Esophagus squamous epithelium (tissue), 4 donors: ENCODE data around the gene TADA3.

Experiments used
- CTCF ChIP-seq, 6 experiments: fragments of 450-650 bp in 4 of 6; fragments of 200-600 bp in 2 of 6; sonication (generic) in 2 of 6; IDR thresholded peaks; one replicate each; pipeline ENCODE4 v1.5.1; 2016 to 2019; ENCODE audit warnings: antibody characterized with exemption in 6 of 6, mild to moderate bottlenecking in 4 of 6, moderate library complexity in 4 of 6
- POLR2A ChIP-seq, 4 donors: fragments of 450-650 bp; IDR thresholded peaks; one replicate each; pipeline ENCODE4 v1.6.1; 2017; ENCODE audit warnings: antibody characterized with exemption in 4 of 4, mild to moderate bottlenecking in 4 of 4, moderate library complexity in 3 of 4

GRCh38 chr3:9730657-9731205 lies 61.5 kb downstream of the TADA3 start:
- no peak for TF ChIP-seq CTCF (IDR thresholded peaks at IDR 0.05)
- TF ChIP-seq POLR2A (IDR thresholded peaks at IDR 0.05), result no peak
